Measurements from ENCODE around the gene SRP14.

SRP14 gene

DNA sequence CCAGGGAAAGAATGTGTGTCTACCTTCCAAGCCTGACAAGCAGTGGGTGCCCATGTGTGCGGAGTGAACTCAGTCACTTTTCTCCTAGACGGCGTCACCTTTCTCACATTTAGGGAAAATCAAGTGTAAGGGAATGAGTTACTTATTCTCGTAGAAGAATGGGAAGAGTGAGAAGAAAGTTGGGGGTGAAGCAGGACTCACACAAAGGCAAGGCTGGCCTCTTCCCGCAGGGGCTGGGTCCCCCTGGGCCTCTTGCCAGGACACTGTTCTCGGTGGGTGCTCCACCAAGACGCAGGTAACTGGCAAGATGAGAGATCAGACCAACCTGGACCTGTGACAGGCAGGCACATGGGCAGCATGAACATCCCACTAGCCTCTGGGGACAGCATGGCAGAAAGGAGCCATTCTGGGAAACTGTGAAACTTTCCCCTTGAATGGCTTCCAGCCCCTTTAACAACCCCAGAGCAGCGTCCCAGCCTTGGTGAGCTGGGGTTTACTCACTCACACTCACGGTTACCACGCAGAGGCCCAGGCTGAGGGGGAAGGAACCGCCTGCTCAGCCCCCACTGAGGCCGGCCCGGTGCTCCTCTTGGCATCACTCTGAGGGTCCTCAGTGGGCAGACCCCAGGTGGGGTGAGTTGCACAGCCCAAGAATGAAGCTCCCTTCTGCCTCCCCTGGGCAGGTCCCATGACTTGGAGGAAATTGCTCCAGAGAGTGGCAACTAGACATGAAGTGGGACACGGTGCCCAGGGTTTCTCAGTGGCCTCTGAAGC is 15.0 kb upstream of the SRP14 start:
- H3K27ac ChIP-seq (ENCODE audit: low read depth, low read length) = no peak overlapping the region
- no peak overlapping the region for H3K4me3 ChIP-seq (ENCODE audit: low read depth in 1 of 2, low read length in 2 of 2)
- H3K9ac ChIP-seq (ENCODE audit: low read length) = no peak overlapping the region
- no peaks in the 10 kb centered on the region for H3K27me3 ChIP-seq (ENCODE audit: control insufficient read depth in 1 of 2, insufficient read depth in 2 of 2, low read length in 2 of 2)
- H3K9me3 ChIP-seq (ENCODE audit: low read length) = no peaks in the 10 kb centered on the region
- peaks cover 31% of the 10 kb centered on the region for H3K4me1 ChIP-seq (ENCODE audit: insufficient read depth, low read length)
- no peaks in the 10 kb centered on the region for H3K36me3 ChIP-seq (ENCODE audit: insufficient read depth, low read length)

DNA sequence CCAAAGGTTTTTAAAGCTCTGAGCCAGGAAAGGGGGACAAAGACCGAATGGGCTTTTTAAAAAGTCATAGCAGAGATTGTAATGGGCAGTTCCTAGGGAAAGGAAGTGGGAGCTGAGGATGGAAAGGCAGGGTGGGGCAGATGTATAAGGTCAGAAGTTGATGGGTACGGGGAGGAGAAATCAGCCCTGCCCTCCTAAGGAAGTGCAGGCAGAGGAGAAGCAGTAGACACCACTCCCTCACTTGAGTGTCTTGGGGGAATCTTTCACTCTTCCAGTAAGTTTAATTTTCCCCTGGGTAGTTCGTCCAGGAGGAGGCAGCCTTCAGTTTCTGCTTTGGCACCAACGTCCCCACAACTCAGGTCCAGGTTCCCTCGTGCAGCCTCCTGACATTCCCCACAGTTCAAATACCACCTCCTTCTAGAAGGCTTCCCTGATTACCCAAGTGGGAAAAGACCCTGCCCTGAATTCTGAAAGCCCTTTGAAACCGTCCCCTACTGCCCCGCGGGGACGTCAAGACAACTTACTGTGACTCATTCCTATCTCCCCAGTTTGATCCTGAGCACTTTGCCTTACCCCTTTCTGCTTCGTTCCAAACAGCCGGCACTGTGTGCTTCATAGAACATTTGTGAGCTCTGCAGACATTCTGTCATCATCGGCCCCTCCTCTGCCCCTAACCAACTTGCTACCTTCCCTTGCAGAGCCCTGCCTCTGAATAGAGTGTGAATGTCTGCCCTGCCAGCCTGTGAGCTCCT is 14.3 kb upstream of the SRP14 start:
- Histone ChIP-seq H3K9ac (ENCODE audit: low read length) (no peak overlapping the region), H3K9me3 (ENCODE audit: low read length) (no peaks in the 10 kb centered on the region), H3K27ac (ENCODE audit: low read depth, low read length) (no peak overlapping the region), H3K4me1 (ENCODE audit: insufficient read depth, low read length) (peaks cover 31% of the 10 kb centered on the region), H3K36me3 (ENCODE audit: insufficient read depth, low read length) (no peaks in the 10 kb centered on the region), H3K27me3 (ENCODE audit: control insufficient read depth in 1 of 2, insufficient read depth in 2 of 2, low read length in 2 of 2) (no peaks in the 10 kb centered on the region), H3K4me3 (ENCODE audit: low read depth in 1 of 2, low read length in 2 of 2) (no peak overlapping the region)

DNA sequence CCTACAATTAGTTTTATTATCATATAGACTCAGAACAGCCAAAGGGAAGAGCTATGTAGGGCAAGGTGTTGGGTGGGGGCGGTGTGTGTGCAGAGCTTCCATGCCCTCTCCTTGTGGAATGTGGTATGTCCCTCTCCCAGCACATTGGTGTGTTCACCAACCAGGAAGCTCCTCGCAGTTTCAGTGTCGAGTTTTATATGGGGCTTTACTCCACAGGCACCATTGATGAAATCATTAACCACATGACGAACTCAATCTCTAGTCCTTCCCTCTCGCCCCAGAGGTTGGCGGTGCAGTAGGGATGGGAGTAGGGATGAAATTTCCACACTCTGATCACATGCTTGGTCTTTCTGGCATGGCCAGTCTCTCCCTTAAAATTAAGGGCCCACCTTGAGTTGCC is 13.6 kb upstream of the SRP14 start:
- H3K27ac ChIP-seq (ENCODE audit: low read depth, low read length) = no peak overlapping the region
- no peaks in the 10 kb centered on the region for H3K9me3 ChIP-seq (ENCODE audit: low read length)
- H3K27me3 ChIP-seq (ENCODE audit: control insufficient read depth in 1 of 2, insufficient read depth in 2 of 2, low read length in 2 of 2) = no peaks in the 10 kb centered on the region
- peaks cover 36% of the 10 kb centered on the region for H3K4me1 ChIP-seq (ENCODE audit: insufficient read depth, low read length)
- no peak overlapping the region for H3K4me3 ChIP-seq (ENCODE audit: low read depth in 1 of 2, low read length in 2 of 2)
- no peaks in the 10 kb centered on the region for H3K36me3 ChIP-seq (ENCODE audit: insufficient read depth, low read length)
- H3K9ac ChIP-seq (ENCODE audit: low read length) = no peak overlapping the region

DNA sequence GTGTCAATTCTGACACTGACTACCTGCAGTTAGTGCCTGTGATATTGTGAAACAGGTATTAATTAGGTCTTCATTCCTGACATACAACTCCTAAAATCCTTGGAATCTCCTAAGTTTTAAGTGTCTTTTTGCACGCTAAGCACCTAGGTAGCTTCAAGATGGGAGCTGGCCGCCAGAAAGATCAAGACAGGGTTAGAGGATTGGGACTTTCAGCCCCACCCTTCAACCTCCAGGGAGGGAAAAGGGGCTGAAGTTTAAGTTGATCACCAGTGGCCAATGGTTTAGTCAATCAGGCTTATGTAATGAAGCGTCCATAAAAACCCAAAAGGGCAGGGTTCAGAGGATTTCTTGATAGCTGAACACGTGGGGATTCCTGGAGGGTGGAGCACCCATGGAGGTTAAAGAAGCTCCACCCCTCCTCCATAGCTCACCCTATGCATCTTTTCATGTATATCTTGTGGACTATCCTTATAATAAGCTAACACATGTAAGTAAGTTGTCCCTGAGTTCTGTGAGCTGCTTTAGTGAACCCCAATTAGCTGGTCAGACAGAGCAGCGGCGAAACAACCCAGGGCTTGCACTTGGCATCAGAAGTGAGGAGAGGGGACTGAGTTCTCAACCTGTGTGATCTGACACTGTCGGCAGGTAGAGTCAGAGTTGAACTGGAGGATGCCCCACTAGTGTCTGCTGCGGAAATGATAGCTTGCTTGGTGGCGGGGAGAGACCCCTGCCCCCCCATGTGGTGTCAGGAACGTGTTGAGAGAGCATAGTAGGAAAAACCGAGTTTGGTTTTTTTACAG is 12.8 kb upstream of the SRP14 start:
- Histone ChIP-seq H3K36me3 (ENCODE audit: insufficient read depth, low read length) (no peaks in the 10 kb centered on the region), H3K4me3 (ENCODE audit: low read depth in 1 of 2, low read length in 2 of 2) (no peak overlapping the region), H3K4me1 (ENCODE audit: insufficient read depth, low read length) (peaks cover 42% of the 10 kb centered on the region), H3K9ac (ENCODE audit: low read length) (no peak overlapping the region), H3K27ac (ENCODE audit: low read depth, low read length) (no peak overlapping the region), H3K9me3 (ENCODE audit: low read length) (no peaks in the 10 kb centered on the region), H3K27me3 (ENCODE audit: control insufficient read depth in 1 of 2, insufficient read depth in 2 of 2, low read length in 2 of 2) (no peaks in the 10 kb centered on the region)

DNA sequence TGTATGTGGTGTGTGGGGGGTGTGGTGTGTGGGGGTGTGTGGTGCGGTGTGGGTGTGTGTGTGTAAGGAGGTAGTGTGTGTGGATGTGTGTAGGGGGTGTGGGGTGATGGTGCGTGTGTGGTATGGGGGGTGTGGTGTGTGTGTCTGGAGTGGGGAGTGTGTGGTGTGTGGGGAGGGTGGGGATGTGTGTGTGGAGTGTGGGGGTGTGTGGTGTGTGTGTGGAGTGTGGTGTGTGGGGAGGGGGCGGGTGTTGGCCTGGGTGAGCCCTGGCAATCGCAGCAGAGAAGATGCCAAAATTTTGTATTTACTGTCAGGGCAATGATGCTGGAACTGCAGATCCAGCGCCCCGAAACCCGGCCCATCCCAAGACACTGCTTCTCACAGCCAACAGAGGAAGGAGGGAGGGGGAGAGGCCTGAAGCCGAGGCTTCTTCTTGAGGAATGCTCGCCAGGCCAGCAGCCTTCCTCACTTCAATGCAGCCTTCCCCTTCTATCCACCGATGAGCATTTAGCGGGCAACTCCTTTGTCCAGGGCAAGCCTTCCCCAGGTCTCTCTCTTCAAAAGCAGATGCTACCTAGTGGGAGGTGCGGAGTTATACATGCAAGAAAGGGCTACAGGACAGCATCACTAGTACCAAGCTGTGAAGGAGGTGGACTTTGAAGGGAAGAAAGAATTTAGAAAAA is 11.9 kb upstream of the SRP14 start:
- no peak overlapping the region for H3K4me3 ChIP-seq (ENCODE audit: low read depth in 1 of 2, low read length in 2 of 2)
- no peaks in the 10 kb centered on the region for H3K9me3 ChIP-seq (ENCODE audit: low read length)
- H3K27ac ChIP-seq (ENCODE audit: low read depth, low read length) = no peak overlapping the region
- no peaks in the 10 kb centered on the region for H3K27me3 ChIP-seq (ENCODE audit: control insufficient read depth in 1 of 2, insufficient read depth in 2 of 2, low read length in 2 of 2)
- no peak overlapping the region for H3K9ac ChIP-seq (ENCODE audit: low read length)
- no peaks in the 10 kb centered on the region for H3K36me3 ChIP-seq (ENCODE audit: insufficient read depth, low read length)
- peaks cover 34% of the 10 kb centered on the region for H3K4me1 ChIP-seq (ENCODE audit: insufficient read depth, low read length)

- peaks cover 35% of the 10 kb centered on the region for H3K4me1 ChIP-seq (ENCODE audit: insufficient read depth, low read length)
- H3K36me3 ChIP-seq (ENCODE audit: insufficient read depth, low read length) = no peaks in the 10 kb centered on the region
- no peak overlapping the region for H3K4me3 ChIP-seq (ENCODE audit: low read depth in 1 of 2, low read length in 2 of 2)
- no peaks in the 10 kb centered on the region for H3K27me3 ChIP-seq (ENCODE audit: control insufficient read depth in 1 of 2, insufficient read depth in 2 of 2, low read length in 2 of 2)
- no peak overlapping the region for H3K27ac ChIP-seq (ENCODE audit: low read depth, low read length)
- no peaks in the 10 kb centered on the region for H3K9me3 ChIP-seq (ENCODE audit: low read length)
- H3K9ac ChIP-seq (ENCODE audit: low read length) = no peak overlapping the region
These were observed 10.0 kb upstream of the SRP14 start for GRCh38 chr15:40048926-40049475.

DNA sequence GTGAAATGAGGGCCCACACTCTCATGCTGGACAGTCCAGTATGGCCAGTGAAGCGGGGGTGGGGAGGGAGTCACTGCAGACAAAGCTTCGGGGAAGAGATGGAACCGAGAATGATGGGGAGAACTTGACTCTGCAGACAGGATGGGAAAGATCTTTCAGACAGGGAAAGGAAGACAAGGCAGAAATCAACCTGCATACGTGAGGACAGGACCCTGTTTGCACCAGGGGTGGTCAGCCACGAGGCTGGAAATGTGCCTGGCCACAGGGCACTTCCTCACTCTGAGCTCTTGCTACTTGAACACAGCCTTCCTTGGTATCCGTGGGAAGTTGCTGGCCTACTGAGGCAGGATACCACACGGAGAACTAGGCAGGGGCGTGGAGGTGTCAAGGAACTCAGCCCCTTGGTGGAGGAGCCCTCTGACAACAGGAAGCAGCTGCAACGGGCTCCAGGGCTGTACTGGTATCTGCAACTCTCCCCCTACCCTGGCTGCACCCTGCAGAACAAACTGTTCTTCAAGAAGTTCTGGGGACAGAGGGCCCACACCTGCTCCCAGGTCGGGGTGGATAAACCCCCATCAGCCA is 9.3 kb upstream of the SRP14 start:
- no peaks in the 10 kb centered on the region for H3K9me3 ChIP-seq (ENCODE audit: low read length)
- no peak overlapping the region for H3K9ac ChIP-seq (ENCODE audit: low read length)
- no peak overlapping the region for H3K27ac ChIP-seq (ENCODE audit: low read depth, low read length)
- H3K4me1 ChIP-seq (ENCODE audit: insufficient read depth, low read length) = peaks cover 35% of the 10 kb centered on the region
- H3K36me3 ChIP-seq (ENCODE audit: insufficient read depth, low read length) = no peaks in the 10 kb centered on the region
- H3K4me3 ChIP-seq (ENCODE audit: low read depth in 1 of 2, low read length in 2 of 2) = no peak overlapping the region
- no peaks in the 10 kb centered on the region for H3K27me3 ChIP-seq (ENCODE audit: control insufficient read depth in 1 of 2, insufficient read depth in 2 of 2, low read length in 2 of 2)

DNA sequence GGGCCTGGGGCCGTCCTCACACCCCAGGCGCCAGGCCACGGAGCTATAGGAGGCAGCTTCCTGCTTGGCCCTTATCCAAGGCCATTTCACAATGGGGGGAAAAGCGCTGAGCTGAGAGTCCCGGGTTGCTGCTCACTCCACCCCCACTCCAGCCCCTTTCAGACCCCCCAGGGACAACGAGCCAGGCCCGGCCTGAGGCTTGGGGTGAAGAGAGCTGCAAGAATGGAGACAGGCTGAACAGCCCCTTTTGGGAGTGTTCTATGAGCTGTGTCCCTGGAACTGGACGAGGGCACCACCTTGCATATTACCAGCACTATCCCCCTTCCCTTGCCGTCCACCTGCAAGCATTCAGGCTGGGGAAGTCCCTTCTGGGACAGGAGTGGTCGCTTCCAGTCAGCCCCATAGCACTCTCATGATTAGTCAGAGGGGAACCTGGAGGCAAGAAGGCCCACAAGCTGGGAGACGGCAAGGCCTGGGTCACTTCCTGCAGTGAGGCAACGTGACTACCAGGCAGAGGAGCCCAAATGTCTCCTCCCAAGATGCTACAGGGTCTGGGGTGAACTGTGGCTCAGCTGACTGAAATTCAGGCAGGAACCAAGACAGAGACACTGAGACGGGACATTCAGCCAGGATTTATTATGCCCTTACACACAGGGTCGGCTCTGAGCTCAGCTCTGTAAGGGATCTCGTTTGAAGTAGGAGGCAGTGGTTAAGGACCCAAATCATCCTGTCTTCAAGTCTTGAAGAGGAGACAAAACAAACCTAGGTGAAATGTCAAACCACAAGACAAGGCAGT is 8.6 kb upstream of the SRP14 start:
- no peaks in the 10 kb centered on the region for H3K9me3 ChIP-seq (ENCODE audit: low read length)
- H3K36me3 ChIP-seq (ENCODE audit: insufficient read depth, low read length) = no peaks in the 10 kb centered on the region
- no peak overlapping the region for H3K4me3 ChIP-seq (ENCODE audit: low read depth in 1 of 2, low read length in 2 of 2)
- peaks cover 35% of the 10 kb centered on the region for H3K4me1 ChIP-seq (ENCODE audit: insufficient read depth, low read length)
- H3K27me3 ChIP-seq (ENCODE audit: control insufficient read depth in 1 of 2, insufficient read depth in 2 of 2, low read length in 2 of 2) = no peaks in the 10 kb centered on the region
- no peak overlapping the region for H3K9ac ChIP-seq (ENCODE audit: low read length)
- no peak overlapping the region for H3K27ac ChIP-seq (ENCODE audit: low read depth, low read length)

- Histone ChIP-seq H3K27me3 (ENCODE audit: control insufficient read depth in 1 of 2, insufficient read depth in 2 of 2, low read length in 2 of 2) (no peaks in the 10 kb centered on the region), H3K4me1 (ENCODE audit: insufficient read depth, low read length) (peaks cover 35% of the 10 kb centered on the region), H3K36me3 (ENCODE audit: insufficient read depth, low read length) (no peaks in the 10 kb centered on the region), H3K9ac (ENCODE audit: low read length) (no peak overlapping the region), H3K4me3 (ENCODE audit: low read depth in 1 of 2, low read length in 2 of 2) (no peak overlapping the region), H3K9me3 (ENCODE audit: low read length) (no peaks in the 10 kb centered on the region), H3K27ac (ENCODE audit: low read depth, low read length) (no peak overlapping the region)
These were observed 7.9 kb upstream of the SRP14 start for GRCh38 chr15:40046721-40047414.

Measured in muscle layer of colon (tissue), 2 donors.